ENCODE data around the gene EYS.
"Not testable (repeated sequence)": the region's sequence is repeated elsewhere in the genome, so short reads cannot be mapped to it uniquely, and the experiment has no call there.

The EYS gene

DNA sequence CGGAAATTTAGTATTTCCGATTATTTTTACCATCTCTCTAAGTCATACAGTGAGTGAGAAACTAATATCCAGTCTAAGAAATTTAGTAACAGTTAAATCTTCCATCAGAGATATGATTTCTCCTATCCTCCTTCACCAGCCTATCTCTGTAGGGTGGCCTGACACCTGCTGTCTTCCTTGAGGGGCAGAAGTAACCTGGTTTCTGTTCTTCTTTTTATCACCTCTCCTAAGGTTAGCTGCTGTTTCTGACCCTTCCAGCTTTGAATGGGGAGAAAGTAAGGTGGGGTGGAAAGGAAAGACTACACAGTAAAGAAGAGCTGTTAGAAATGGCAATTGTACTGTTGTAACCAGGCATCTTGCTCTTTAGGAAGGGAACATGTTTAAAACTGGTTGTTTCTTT is 1623.8 kb downstream of the EYS start:
- DNase-seq: no peak

DNA sequence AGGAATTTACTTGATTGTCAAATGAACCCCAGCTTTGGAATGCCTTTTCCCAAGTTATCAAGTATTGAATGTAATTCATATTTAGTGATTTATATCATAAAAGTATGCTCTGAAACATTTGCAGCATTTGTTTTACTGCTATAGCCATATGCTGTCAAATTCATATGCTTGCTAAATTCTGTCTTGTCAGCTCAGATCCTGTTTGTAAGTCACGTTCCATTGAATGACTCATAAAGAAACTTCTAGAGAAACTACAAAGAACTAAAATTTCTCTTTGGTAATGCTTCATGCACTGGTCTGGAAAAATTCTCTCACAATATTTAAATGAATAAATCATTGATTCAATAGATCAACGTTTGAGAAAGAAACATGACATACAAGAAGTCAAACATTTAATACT is 1625.6 kb downstream of the EYS start:
- DNase-seq: no peak

- peak; percentile 34 for DNase-seq
These were observed 1632.0 kb downstream of the EYS start for GRCh38 chr6:64074981-64075380.

- no peak for DNase-seq
These were observed 1634.3 kb downstream of the EYS start for GRCh38 chr6:64072686-64073085.

GRCh38 chr6:64064919-64065318 is 1642.1 kb downstream of the EYS start:
- DNase-seq: no peak

DNA sequence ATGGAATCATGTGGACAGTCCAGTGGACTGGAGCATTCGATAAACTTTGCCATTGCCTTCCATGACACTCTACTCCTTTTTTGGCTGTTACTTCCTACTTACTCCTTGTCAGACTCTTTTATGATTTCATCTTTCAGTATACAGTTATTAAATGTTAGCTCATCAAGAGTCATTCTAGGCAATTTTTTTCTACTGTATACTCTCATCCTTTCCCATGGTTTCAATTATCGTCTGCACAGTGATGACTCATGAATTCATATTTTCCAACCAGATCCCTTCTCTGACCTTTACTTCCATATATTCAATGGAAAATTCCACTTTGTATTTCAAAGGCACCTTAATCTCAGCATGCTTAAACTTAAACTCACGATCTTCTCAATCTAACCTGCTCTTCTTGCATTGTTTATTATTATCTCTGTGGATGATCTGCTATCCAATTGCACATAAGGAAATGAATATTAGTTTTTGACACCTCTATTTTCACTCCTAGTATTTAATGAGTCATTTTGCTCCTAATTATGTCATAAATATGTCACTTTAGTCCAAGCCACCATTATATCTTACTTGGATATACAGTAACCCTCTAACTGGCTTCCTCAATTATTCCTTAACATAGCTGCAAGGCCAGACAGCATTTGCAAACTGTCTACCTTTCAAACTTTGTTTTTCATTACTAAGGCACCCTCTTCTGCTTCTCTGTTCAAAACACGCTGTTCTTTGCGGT is 1643.9 kb downstream of the EYS start:
- no peak for DNase-seq

DNA sequence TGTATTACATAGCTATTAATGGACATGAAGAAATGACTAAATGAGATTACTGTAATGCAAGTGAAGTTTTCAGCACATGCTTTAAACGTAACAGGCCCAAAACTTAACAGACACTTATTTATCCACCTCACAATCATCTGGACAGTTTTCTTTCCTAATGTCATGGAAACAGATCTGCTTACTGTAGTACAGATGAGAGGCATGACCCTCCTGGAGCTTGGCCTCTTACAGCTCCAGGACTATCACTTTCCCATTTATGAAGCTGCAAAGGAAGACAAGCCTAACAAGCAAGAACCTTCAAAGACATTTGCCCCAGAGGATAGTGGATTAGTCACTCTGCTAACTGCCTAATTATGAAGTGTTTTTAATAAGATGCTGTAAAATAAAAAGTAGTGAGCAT is 1652.2 kb downstream of the EYS start:
- DNase-seq: no peak

GRCh38 chr6:64050590-64050989 is 1656.4 kb downstream of the EYS start:
- no peak for DNase-seq

DNA sequence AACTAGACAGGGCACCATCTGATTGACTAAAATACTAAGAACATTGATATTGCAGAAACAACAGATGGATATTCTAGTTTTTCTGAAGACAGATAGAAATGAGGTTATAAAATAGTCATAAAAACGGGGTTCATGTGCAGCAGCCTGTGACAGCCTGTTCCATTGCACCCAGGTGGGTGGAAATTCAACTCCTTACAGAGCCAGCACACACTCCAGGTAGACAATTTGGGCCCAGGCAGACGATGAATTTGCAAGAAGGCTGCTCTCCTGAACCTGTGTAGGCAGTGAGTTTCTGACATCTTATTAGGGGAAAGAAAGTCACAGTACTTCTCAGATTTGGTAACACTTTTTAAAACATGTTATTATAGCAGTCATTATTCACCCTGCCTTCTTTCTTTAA is 1657.3 kb downstream of the EYS start:
- DNase-seq: no peak

DNA sequence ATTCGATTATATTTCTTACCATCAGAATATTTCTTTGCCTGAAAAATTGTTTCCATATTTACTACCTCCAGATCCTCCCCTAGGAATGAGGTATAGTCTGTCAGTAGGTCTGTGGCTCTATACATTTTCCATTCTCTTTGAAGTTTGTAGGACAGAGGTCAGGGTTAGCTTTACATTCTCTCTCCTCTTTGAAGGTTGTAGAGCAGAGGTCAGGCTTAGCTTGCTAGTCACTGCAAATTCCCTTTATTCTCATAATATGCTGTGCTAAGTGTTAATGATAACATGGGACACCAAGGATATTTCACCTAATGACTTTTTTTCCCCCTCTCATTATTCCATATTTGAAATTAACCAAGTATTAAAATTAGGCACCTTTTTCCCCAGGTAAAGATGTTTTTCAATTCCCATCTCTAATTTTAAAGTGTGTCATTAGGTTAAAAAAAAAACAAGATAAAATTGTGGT is 1660.2 kb downstream of the EYS start:
- no peak for DNase-seq

DNA sequence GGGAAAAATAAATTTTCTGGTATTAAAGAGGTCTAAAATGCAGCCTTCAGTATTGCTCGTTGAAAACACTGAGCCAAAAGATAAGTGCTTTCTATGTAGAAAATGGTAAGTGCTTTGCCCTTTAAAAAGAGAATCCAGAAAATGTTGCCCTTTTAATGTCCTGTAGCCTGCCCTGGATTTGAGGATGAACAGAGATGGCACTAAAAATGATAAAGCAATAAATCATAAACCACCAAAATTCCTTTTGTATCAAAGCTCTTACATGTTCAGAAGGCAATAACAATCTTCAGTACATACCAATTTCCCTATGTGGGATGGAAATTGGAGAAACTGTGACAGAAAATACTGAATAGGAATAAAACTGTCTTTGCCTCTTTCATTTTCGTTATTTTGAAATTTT is 1665.7 kb downstream of the EYS start:
- DNase-seq: no peak

GRCh38 chr6:64040113-64040512 is 1666.9 kb downstream of the EYS start:
- no peak for DNase-seq

- no peak for DNase-seq
These were observed 1669.6 kb downstream of the EYS start for GRCh38 chr6:64037427-64037826.

- no peak for DNase-seq
These were observed 1671.9 kb downstream of the EYS start for GRCh38 chr6:64034910-64035655.

DNA sequence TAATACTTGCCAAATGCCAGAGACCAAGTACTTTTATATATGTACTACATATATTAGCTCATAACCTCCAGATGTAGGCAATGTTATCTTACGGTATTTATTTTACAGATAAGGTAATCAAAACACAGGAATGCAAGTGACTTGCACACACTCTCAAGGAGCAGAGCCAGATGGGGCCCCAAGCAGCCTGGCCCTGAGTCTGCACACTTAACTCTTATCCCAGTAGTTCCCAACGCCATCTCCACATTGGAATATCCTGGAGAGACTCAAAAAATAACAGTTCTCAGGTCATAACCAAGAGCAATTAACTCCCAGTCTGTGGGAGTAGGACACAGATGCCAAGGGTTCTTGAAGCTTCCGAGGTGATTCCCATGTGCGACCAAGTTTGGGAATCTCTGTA is 1672.7 kb downstream of the EYS start:
- no peak for DNase-seq

GRCh38 chr6:64030950-64031618 is 1675.9 kb downstream of the EYS start:
- not testable (repeated sequence) for DNase-seq

DNA sequence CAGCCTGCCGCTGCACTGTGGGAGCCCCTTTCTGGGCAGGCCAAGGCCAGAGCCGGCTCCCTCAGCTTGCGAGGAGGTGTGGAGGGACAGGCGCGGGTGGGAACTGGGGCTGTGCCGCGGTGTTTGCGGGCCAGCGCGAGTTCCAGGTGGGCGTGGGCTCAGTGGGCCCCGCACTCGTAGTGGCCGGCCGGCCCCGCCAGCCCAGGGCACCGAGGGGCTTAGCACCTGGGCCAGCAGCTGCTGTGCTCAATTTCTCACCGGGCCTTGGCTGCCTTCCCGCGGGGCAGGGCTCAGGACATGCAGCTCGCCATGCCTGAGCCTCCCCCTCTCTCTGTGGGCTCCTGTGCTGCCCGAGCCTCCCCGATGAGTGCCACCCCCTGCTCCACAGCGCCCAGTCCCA is 1683.3 kb downstream of the EYS start:
- no peak for DNase-seq

DNA sequence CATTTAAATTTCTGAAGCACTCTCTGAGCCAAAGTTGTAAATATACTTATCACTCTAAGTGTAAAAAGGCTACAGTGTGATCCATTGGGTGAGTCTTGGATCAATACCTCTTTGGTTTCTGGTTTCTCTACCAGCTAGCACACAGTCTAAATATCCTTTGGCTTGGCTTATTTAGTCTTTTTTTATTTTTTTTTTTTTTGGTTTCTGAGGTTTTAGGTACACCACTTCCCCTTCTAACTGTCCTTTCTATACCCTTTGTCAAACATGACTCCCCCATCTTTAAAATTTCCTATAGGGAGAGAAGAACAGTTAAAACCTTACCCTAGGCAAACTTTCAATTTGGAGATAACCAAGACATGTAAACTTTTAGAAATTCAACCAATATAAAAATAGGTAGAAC is 1692.4 kb downstream of the EYS start:
- DNase-seq: no peak

GRCh38 chr6:64013011-64013410 is 1694.0 kb downstream of the EYS start:
- DNase-seq: peak; percentile 77

DNA sequence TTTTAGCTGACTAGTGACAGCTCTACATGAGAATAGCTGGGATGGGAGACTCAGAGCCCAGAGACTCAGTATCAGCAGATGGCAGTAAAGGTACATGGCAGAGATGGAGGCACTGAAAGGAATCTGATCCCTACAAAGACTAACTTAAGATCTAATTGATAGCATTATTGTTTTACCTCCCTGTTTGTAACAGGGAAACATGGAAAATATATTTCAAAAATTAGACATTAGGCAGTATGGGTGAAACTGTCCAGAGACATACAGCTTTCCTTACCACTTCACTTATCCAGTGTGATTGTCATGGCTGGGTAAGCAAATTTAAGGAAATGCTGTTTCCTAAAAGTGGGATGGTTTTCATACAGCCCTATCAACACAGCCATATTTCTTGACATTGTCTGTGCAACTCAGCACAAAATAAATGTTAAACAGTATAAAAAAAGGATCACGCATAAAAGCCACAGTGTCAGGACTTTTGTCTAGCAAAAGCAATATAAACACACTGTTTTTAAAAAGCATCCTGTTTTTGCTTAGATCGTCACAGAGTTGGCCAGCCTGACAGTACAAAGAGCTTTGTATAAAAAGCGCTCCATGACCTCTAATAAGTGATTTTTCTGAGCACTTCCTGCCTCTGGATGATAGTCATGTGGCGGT is 1694.5 kb downstream of the EYS start:
- peak; percentile 92 for DNase-seq

GRCh38 chr6:64010666-64011065 is 1696.4 kb downstream of the EYS start:
- DNase-seq: peak; percentile 33

GRCh38 chr6:64010010-64010409 is 1697.0 kb downstream of the EYS start:
- DNase-seq: no peak

DNA sequence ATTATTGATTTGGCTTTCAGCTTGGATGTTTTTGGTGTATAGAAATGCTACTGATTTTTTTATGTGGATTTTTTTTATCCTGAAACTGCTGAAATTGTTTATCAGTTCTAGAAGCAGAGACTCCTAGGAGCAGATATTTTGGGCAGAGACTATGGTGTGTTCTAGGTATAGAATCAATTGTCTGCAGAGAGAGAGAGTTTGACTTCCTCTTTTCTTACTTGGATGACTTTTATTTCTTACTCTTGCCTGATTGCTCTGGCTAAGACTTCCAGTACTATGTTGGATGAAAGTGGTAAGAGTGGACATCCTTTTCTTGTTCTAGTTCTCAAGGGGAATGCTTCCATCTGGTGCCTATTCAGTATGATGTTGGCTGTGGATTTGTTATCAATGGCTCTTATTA is 1700.8 kb downstream of the EYS start:
- no peak for DNase-seq
